Non-pigmented ciliary epithelial cell (primary cell): Measurements from ENCODE around the gene TAS2R60.
"Not testable (repeated sequence)": the region's sequence is repeated elsewhere in the genome, so short reads cannot be mapped to it uniquely, and the experiment has no call there.

Experiments used
- DNase-seq: peaks from one replicate; pipeline ENCODE4 v3.0.0-alpha.2; 2010; ENCODE audit warnings: low read depth

Gene TAS2R60

GRCh38 chr7:143479055-143479766 lies 36.0 kb downstream of the TAS2R60 start:
- DNase-seq = no peak

DNA sequence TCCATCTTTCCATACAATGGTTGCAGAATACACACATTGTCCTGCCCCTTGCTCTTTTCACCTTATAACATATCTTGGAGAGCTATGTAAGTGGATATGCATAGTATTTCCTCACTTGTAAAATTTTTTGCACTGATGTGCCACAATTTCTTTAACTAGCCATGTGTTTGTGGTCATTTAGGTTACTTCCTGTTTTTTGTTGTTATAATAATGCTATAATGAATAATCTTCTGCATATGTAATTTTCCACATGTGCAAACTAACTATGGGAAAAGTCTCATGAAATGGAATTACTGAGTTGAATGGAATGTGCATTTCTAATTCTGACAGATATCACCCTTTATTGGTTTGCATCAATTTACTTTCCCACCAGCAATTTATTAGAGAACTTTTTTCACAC lies 37.2 kb downstream of the TAS2R60 start:
- DNase-seq = no peak

DNA sequence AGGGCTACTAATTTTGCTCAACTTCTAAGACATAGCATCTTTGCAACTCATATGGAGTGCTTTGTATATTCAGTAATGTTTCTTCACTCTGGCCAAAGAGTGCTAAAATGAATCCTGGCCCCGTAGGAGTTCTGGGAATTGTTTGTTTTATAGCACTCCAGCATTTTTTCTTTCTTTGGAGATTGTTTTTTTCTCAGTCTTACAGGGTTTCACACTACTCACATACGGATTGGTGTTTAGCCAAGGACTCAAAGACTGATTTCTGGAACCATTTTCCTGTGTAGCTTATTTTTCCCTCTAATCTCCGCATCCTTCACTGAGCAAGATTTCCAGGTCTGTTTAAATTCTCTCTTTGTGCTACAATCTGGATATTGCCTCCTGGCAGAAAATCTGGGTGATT lies 40.9 kb downstream of the TAS2R60 start:
- DNase-seq = no peak

GRCh38 chr7:143485094-143485493 lies 41.8 kb downstream of the TAS2R60 start:
- DNase-seq = no peak

DNA sequence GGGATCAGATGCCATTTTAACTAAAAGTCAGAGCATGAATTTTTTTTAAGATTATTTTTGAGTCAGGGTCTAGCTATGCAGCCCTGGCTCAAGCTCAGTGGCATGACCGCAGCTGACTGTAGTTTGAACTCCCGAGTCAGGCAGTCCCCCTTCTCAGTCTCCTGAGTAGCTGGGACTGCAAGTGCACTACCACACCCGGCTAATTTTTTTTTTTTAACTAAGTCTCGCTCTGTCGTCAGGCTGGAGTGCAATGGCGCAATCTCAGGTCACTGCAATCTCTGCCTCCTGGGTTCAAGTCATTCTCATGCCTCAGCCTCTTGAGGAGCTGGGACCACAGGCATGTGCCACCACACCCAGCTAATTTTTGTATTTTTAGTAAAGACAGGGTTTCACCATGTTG lies 42.2 kb downstream of the TAS2R60 start:
- no peak for DNase-seq

- not testable (repeated sequence) for DNase-seq
Observed at GRCh38 chr7:143486266-143486665, 43.0 kb downstream of the TAS2R60 start.

DNA sequence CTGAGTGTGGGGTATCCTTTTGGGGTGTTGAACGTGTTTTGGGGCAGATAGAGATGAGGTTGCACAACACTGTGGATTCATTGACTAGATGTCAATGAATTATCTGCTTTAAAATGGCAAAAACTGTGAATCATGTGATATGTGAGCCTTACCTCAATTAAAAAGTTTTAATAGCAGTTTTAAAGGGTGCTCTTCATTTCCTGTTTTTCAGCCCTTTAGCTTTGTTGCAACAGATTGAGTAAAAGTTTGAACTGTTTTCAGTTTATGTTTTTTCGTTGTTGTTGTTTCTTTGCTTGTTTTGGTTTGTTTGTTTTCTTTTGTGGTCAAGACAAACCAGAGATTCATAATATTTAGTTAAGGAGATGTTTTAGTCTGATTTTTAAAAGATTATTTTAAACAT lies 43.8 kb downstream of the TAS2R60 start:
- no peak for DNase-seq

- DNase-seq = no peak
Observed at GRCh38 chr7:143487566-143487965, 44.3 kb downstream of the TAS2R60 start.

DNA sequence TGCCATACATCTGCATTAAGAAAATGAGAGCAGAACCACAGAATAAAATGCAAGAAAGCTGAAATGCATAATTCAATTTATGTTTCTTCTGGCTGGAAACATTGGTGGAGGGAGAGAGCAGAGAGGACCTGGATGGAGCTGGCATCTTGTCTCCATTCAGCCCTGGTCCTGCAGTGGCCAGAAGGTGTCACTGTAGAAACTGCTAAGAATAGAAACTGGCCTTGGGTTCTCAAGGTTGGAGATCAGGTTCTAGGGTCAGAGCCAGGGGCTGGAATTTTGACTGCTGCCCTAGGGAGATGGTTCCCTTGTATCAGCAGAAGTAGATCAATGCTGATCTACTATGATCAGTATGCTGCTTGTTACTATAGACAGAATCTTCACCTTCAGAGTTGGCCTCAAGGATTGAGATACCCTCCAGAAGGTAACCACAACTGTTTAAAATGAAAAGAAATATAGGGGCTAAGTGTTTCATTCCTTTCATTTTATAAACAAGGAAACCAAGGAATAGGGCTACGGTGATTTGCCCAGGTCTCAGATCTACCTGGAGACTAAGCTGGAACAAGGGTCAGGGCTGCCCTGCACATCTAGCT lies 47.6 kb downstream of the TAS2R60 start:
- DNase-seq = no peak

DNA sequence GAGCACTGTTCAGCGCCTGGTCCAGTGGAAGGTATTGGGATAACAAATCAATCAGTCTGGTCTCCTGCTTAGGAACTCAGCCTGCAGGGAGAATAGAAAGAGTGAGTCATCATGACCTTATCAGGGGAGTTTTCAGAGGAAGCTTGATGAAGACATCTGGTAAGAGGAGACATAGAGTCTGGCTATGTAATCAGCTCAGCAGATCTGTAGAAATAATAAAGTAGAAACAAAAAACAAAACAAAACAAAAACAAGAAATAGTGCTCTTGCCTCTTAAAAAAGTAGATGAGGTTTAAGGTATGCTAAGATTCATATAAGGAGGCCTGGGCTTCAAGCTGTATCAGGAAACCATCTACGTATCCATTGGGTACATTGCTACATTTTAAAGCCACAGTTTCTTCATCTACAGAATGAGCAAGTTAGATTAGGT lies 48.8 kb downstream of the TAS2R60 start:
- DNase-seq = peak; percentile 70

DNA sequence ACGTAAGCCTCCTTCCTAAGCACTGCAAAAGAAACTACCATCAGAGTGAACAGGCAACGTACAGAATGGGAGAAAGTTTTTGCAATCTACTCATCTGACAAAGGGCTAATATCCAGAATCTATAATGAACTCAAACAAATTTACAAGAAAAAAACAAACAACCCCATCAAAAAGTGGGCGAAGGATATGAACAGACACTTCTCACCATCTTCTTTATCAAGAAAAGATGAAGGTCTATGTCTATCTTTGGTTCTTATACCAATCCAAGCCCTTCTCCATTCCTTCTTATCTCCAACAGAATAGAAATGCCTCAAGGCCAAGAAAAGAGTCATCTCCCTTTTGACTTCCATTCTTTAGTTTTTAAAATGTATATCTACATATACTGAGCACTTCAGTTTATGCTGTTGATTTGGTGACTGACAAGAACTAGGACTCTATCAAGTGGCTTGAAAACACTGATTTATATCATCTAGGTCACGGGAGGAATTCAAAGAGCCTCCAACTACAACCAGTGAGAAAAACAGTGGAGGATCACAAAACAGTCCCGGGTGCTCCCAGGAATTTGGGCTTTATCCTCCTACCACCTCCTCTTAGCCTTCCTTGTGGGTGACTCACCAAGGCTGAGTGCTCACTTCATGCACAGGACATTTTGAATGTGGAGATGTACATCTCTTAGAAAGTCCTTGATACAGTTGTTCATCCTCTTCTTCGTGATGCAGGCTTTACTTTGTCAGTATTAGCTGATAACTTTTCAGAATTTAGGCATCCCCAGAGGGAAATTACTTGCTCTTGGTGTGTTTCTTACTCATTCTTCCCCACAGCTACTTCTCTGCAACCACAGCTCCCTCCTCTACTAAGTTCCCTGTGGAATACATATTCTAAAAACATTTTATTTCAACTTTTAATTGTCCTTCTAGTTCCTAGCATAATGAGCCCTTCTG lies 49.8 kb downstream of the TAS2R60 start:
- DNase-seq = no peak

- no peak for DNase-seq
Observed at GRCh38 chr7:143493751-143494150, 50.5 kb downstream of the TAS2R60 start.
